Gastroesophageal sphincter (tissue), 4 donors: Measurements from ENCODE around the gene TNFRSF6B. TPM values are rescaled to one million over a fixed set of nuclear protein-coding genes. Genes with fewer than 3 reads are reported as not detected.

Experiments used
- ATAC-seq: fragments of 150-250 bp; one replicate; pipeline ENCODE4 v1.9.1; 2016; ENCODE audit warnings: mild to moderate bottlenecking, moderate library complexity
- H3K27ac ChIP-seq, 4 donors: fragments of 200-600 bp; sonication (generic) in 3 of 4; 1 replicate in 3 of 4; 2 replicates in 1 of 4; pipeline ENCODE4 v1.5.1; 2016 to 2019
- H3K27me3 ChIP-seq: fragments of 200-600 bp; sonication (generic); one replicate; pipeline ENCODE4 v1.5.1; 2019
- H3K36me3 ChIP-seq, 2 donors: fragments of 200-600 bp; sonication (generic); one replicate each; pipeline ENCODE4 v1.5.1; 2019; ENCODE audit warnings: control low read depth in 1 of 2
- H3K4me1 ChIP-seq, 3 donors: fragments of 200-600 bp; sonication (generic); 1 replicate in 2 of 3; 2 replicates in 1 of 3; pipeline ENCODE4 v1.5.1; 2016 to 2019; ENCODE audit warnings: control low read depth in 2 of 3
- H3K4me3 ChIP-seq, 2 donors: fragments of 200-600 bp; sonication (generic); one replicate each; pipeline ENCODE4 v1.5.1; 2019; ENCODE audit warnings: mild to moderate bottlenecking in 1 of 2, moderate library complexity in 1 of 2
- H3K9me3 ChIP-seq, 3 donors: fragments of 200-600 bp; sonication (generic); one replicate each; pipeline ENCODE4 v1.5.1; 2017 to 2019; ENCODE audit warnings: control low read depth in 2 of 3
- CTCF ChIP-seq, 4 experiments: fragments of 200-600 bp in 2 of 4; fragments of 450-650 bp in 2 of 4; sonication (generic) in 1 of 4; IDR thresholded peaks; one replicate each; pipeline ENCODE4 v1.5.1; 2017 to 2019; ENCODE audit warnings: antibody characterized with exemption in 4 of 4, mild to moderate bottlenecking in 2 of 4, moderate library complexity in 2 of 4
- EP300 ChIP-seq: sonication (generic); formaldehyde crosslinking; IDR thresholded peaks from one replicate; pipeline ENCODE4 v1.6.1; 2017; ENCODE audit warnings: antibody characterized with exemption, mild to moderate bottlenecking
- POLR2A ChIP-seq, 2 donors: fragments of 450-650 bp; IDR thresholded peaks; one replicate each; pipeline ENCODE4 v1.6.1; 2017; ENCODE audit warnings: antibody characterized with exemption in 2 of 2, mild to moderate bottlenecking in 2 of 2, moderate library complexity in 1 of 2
- POLR2AphosphoS5 ChIP-seq: sonication (generic); formaldehyde crosslinking; IDR thresholded peaks from one replicate; pipeline ENCODE4 v1.6.1; 2017; ENCODE audit warnings: antibody characterized with exemption
- WGBS, 2 donors: methylation state at CpG; one replicate each; pipeline ENCODE4 v1.1.5; 2018; ENCODE audit warnings: low coverage in 1 of 2; 5-methylcytosine and 5-hydroxymethylcytosine counted together
- total RNA-seq, 4 donors: library from RNA; depleted of rRNA; stranded (reverse); fragments of >200 nt; gene quantifications; one replicate each; pipeline ENCODE4 v1.1.0, GENCODE V29; 2016

The TNFRSF6B gene
- total RNA-seq, 4 donors from 2014 or later = 8.9 to 27.8 (median 15.4) TPM

DNA sequence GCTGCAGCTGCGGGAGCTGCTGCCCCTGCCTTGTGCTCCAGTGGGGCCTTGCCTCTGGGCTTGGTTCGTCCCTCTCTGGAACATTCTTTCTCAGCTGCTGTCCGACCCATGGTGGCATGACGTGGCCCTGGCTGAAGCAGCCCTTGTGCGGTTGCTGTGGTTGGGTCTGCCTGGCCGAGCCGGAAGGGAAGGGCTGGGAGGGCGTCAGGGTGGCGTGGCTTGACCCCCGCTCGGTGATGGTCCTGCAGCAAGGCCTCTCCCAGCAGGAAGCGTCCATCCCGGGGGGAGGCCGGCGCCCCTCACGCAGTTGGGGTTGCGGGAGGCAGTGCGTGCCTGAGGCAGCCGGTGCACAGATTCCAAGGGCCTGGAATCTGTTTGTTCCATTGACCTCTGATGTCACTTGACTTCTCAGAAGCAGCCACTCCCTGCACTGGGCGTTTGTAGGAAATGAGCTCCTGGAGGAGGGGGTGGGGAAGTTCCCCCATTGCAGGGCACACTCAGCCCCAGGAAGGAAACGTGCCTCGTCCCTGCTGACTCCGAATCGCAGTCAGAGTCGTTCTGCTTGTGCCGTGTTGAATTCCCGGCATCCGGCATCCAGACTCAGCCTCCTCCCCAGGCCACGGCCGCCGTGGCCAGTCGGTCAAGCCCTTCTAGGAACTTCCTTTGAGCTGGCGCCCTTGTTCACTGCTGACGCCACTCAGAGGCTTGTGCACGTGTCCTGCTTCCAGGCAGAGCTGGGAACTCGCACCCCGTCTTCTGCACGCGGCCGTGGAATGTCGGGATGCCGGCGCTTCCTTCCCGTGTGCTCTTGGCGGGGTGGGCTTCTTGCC is 9.7 kb upstream of the TNFRSF6B start:
- H3K4me3 ChIP-seq = peak overlapping the region in 1 of 2 donors; percentile 20
- peak; percentile 73 for ATAC-seq
- peaks cover 0 to 65% (median 42%) of the 10 kb centered on the region in 3 donors for H3K4me1 ChIP-seq
- H3K27me3 ChIP-seq = no peaks in the 10 kb centered on the region
- H3K9me3 ChIP-seq = no peaks in the 10 kb centered on the region
- peaks cover 0 to 2% of the 10 kb centered on the region in 2 donors for H3K36me3 ChIP-seq
- H3K27ac ChIP-seq = peak overlapping the region; percentile 14 to 86 (median 78)
- 0% methylated on average over 9 of the region's 45 CpGs; no CpG with 5 or more reads in 1 of the 2 donors for WGBS, 2 donors
- TF ChIP-seq CTCF (IDR thresholded peaks at IDR 0.05) (no peak), EP300 (peak; percentile 7), POLR2AphosphoS5 (peak; percentile 70)

GRCh38 chr20:63687419-63688178 is 8.9 kb upstream of the TNFRSF6B start:
- Histone ChIP-seq H3K4me3 (no peak overlapping the region), H3K4me1 (peaks cover 0 to 57% (median 36%) of the 10 kb centered on the region in 3 donors), H3K27ac (peak overlapping the region in 3 of 4 donors; percentile 77 to 86 (median 78)), H3K9me3 (no peaks in the 10 kb centered on the region), H3K27me3 (no peaks in the 10 kb centered on the region), H3K36me3 (peaks cover 0 to 6% of the 10 kb centered on the region in 2 donors)
- ATAC-seq = no peak
- no peak for TF ChIP-seq CTCF (IDR thresholded peaks at IDR 0.05)
- no peak for TF ChIP-seq POLR2A (IDR thresholded peaks at IDR 0.05)
- no peak for TF ChIP-seq POLR2AphosphoS5
- no peak for TF ChIP-seq EP300
- WGBS, 2 donors = no CpG with 5 or more reads among the region's 29 CpGs

DNA sequence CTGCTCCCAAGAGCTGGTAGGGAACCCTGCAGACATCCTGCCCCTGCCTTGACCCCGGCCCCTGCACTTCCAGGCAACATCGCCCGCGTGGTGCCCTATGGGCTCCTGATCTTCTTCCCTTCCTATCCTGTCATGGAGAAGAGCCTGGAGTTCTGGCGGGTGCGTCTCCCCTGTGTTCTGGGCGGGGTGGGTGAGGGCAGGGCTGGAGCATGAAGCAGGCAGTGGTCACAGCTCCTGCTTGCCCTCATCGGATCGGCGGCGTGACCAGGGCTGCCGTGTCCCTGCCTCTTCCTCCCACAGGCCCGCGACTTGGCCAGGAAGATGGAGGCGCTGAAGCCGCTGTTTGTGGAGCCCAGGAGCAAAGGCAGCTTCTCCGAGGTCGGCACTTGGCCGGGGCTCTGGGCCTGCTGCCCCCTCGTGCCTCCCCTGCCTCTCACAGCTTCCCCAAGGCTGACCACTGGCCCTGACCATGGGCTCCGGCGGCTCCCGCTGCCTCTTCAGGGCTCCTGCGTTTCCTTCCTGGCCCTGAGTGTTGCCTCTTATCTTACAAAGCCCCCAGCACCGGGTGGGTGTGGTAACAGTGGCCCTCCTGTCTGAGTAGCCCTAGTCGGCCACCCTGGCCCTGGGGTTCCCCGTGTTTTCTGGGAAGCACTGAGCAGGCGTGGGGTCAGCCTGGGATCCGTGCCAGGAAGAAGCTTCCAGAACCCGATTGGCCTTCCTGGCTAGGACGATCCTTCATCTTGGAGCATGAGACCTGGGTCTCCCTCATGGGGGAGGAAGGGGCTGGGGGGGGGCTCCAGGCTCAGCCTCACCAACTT is 8.0 kb upstream of the TNFRSF6B start:
- H3K27me3 ChIP-seq = no peaks in the 10 kb centered on the region
- no peaks in the 10 kb centered on the region for H3K9me3 ChIP-seq
- H3K36me3 ChIP-seq = peaks cover 0 to 6% of the 10 kb centered on the region in 2 donors
- H3K27ac ChIP-seq = peak overlapping the region in 3 of 4 donors; percentile 77 to 86 (median 78)
- no peak for ATAC-seq
- no peak overlapping the region for H3K4me3 ChIP-seq
- TF ChIP-seq CTCF (IDR thresholded peaks at IDR 0.05) = no peak
- TF ChIP-seq POLR2AphosphoS5 = no peak
- TF ChIP-seq POLR2A (IDR thresholded peaks at IDR 0.05) = no peak
- no peak for TF ChIP-seq EP300
- H3K4me1 ChIP-seq = peaks cover 0 to 48% (median 32%) of the 10 kb centered on the region in 3 donors
- 0 to 89% methylated on average over 1 to 5 of the region's 31 CpGs for WGBS, 2 donors

GRCh38 chr20:63689046-63690002 is 7.1 kb upstream of the TNFRSF6B start:
- Histone ChIP-seq H3K4me3 (no peak overlapping the region), H3K27me3 (no peaks in the 10 kb centered on the region), H3K4me1 (peaks cover 0 to 48% (median 32%) of the 10 kb centered on the region in 3 donors), H3K27ac (peak overlapping the region in 3 of 4 donors; percentile 77 to 86 (median 78)), H3K36me3 (peaks cover 0 to 11% of the 10 kb centered on the region in 2 donors), H3K9me3 (no peaks in the 10 kb centered on the region)
- no CpG with 5 or more reads among the region's 44 CpGs for WGBS, 2 donors
- ATAC-seq = no peak
- no peak for TF ChIP-seq POLR2A (IDR thresholded peaks at IDR 0.05)
- TF ChIP-seq CTCF (IDR thresholded peaks at IDR 0.05) = no peak
